Liver (tissue), 9 donors: Measurements from ENCODE around the gene UMODL1. TPM values are rescaled to one million over a fixed set of nuclear protein-coding genes. Genes with fewer than 3 reads are reported as not detected.

Source experiments
- DNase-seq: peaks from one replicate; pipeline ENCODE4 v3.0.0-alpha.2; 2017; ENCODE audit warnings: low spot score
- H3K27ac ChIP-seq, 2 donors: one replicate each; pipeline ENCODE4 v1.7.0; 2013; ENCODE audit warnings: inconsistent platforms in 2 of 2, low read length in 2 of 2, control low read depth in 1 of 2, low read depth in 1 of 2, mild to moderate bottlenecking in 1 of 2
- H3K27me3 ChIP-seq, 4 donors: one replicate each; pipeline versions ENCODE4 v1.6.1 to v1.7.0; 2013; ENCODE audit warnings: low read length in 3 of 4, inconsistent platforms in 1 of 4, mild to moderate bottlenecking in 1 of 4, moderate library complexity in 1 of 4; ENCODE audit not compliant: control insufficient read depth in 4 of 4, insufficient read depth in 4 of 4
- H3K36me3 ChIP-seq, 4 donors: one replicate each; pipeline versions ENCODE4 v1.6.1 to v1.7.0; 2013; ENCODE audit warnings: low read length in 3 of 4, mild to moderate bottlenecking in 3 of 4, low read depth in 1 of 4, moderate library complexity in 1 of 4; ENCODE audit not compliant: control insufficient read depth in 4 of 4, insufficient read depth in 3 of 4
- H3K4me1 ChIP-seq, 4 donors: one replicate each; pipeline versions ENCODE4 v1.6.1 to v1.7.0; 2013; ENCODE audit warnings: low read length in 3 of 4, mild to moderate bottlenecking in 3 of 4, moderate library complexity in 1 of 4; ENCODE audit not compliant: control insufficient read depth in 4 of 4, insufficient read depth in 4 of 4
- H3K4me3 ChIP-seq, 3 donors: one replicate each; pipeline versions ENCODE4 v1.6.1 to v1.7.0; 2013; ENCODE audit warnings: low read length in 3 of 3, control low read depth in 1 of 3, low read depth in 1 of 3, mild to moderate bottlenecking in 1 of 3
- H3K9ac ChIP-seq, 2 donors: one replicate each; pipeline ENCODE4 v1.7.0; 2013; ENCODE audit warnings: low read length in 2 of 2, mild to moderate bottlenecking in 2 of 2, moderate library complexity in 2 of 2, control low read depth in 1 of 2, low read depth in 1 of 2
- H3K9me3 ChIP-seq, 4 donors: one replicate each; pipeline versions ENCODE4 v1.6.1 to v1.7.0; 2013; ENCODE audit warnings: low read length in 3 of 4; ENCODE audit not compliant: control insufficient read depth in 4 of 4
- CTCF ChIP-seq: fragments of 150-350 bp; IDR thresholded peaks from 2 replicates; pipeline ENCODE4 v1.5.1; 2017; ENCODE audit warnings: improper control_type of control experiment, low read depth, low read length; ENCODE audit not compliant: missing input control
- EGR1 ChIP-seq, 2 donors: IDR thresholded peaks; 2 replicates each; pipeline ENCODE4 v1.6.1; 2016 to 2018; ENCODE audit warnings: antibody characterized with exemption in 2 of 2, low read depth in 2 of 2
- FOXA1 ChIP-seq: IDR thresholded peaks from 2 replicates; pipeline ENCODE4 v1.6.1; 2016; ENCODE audit warnings: antibody characterized with exemption
- FOXA2 ChIP-seq: IDR thresholded peaks from 2 replicates; pipeline ENCODE4 v1.6.1; 2016; ENCODE audit warnings: antibody characterized with exemption
- GABPA ChIP-seq, 2 donors: IDR thresholded peaks in 1 of 2; conservative IDR thresholded peaks in 1 of 2; 2 replicates each; pipeline ENCODE4 v1.6.1; 2016; ENCODE audit warnings: antibody characterized with exemption in 2 of 2, mild to moderate bottlenecking in 1 of 2, moderate library complexity in 1 of 2
- HNF4A ChIP-seq, 2 donors: conservative IDR thresholded peaks; 2 replicates each; pipeline ENCODE4 v1.6.1; 2016; ENCODE audit warnings: antibody characterized with exemption in 2 of 2, mild to moderate bottlenecking in 2 of 2
- HNF4G ChIP-seq: IDR thresholded peaks from 2 replicates; pipeline ENCODE4 v1.6.1; 2016; ENCODE audit warnings: antibody characterized with exemption
- JUND ChIP-seq, 2 donors: IDR thresholded peaks; 2 replicates each; pipeline ENCODE4 v1.6.1; 2016; ENCODE audit warnings: antibody characterized with exemption in 2 of 2
- MAX ChIP-seq: IDR thresholded peaks from 2 replicates; pipeline ENCODE4 v1.6.1; 2016; ENCODE audit warnings: antibody characterized with exemption
- NR2F2 ChIP-seq: IDR thresholded peaks from 2 replicates; pipeline ENCODE4 v1.6.1; 2016; ENCODE audit warnings: antibody characterized with exemption
- RAD21 ChIP-seq, 2 donors: IDR thresholded peaks; 2 replicates each; pipeline ENCODE4 v1.6.1; 2016; ENCODE audit warnings: antibody characterized with exemption in 2 of 2, mild to moderate bottlenecking in 2 of 2
- REST ChIP-seq: IDR thresholded peaks from 2 replicates; pipeline ENCODE4 v1.6.1; 2016; ENCODE audit warnings: antibody characterized with exemption, mild to moderate bottlenecking
- RXRA ChIP-seq, 2 donors: IDR thresholded peaks; 2 replicates each; pipeline ENCODE4 v1.6.1; 2017 to 2018; ENCODE audit warnings: antibody characterized with exemption in 2 of 2, mild to moderate bottlenecking in 1 of 2
- SP1 ChIP-seq: IDR thresholded peaks from 2 replicates; pipeline ENCODE4 v1.6.1; 2018; ENCODE audit warnings: antibody characterized with exemption, mild to moderate bottlenecking
- TAF1 ChIP-seq: conservative IDR thresholded peaks from 2 replicates; pipeline ENCODE4 v1.6.1; 2016; ENCODE audit warnings: antibody characterized with exemption, mild to moderate bottlenecking
- YY1 ChIP-seq: IDR thresholded peaks from 2 replicates; pipeline ENCODE4 v1.6.1; 2016; ENCODE audit warnings: antibody characterized with exemption, mild to moderate bottlenecking
- WGBS: extraction: QIAGEN DNeasy Blood & Tissue Kit; methylation state at CpG from one replicate; pipeline ENCODE4 v1.1.7; 2013; 5-methylcytosine and 5-hydroxymethylcytosine counted together
- polyA plus RNA-seq, 2 donors: library from polyadenylated mRNA; stranded (reverse) in 1 of 2; unstranded in 1 of 2; fragments of 200-250 nt in 1 of 2; fragments of >200 nt in 1 of 2; fragmentation: Nextera tagmentation in 1 of 2; extraction: Ambion mirVana in 1 of 2; gene quantifications; one replicate each; pipeline versions ENCODE4 v1.2.1 to v1.2.3, GENCODE V29; 2013 to 2015
- total RNA-seq, 2 donors: library from RNA; depleted of rRNA; stranded (reverse); fragments of >200 nt; gene quantifications; one replicate each; pipeline ENCODE4 v1.2.3, GENCODE V29; 2014
- TF ChIP-seq, protein P1 (sequence below): IDR thresholded peaks from 2 replicates; pipeline ENCODE4 v1.6.1; 2016; ENCODE audit warnings: antibody characterized with exemption
- donor health status: healthy.
- donor health status: healthy.
- donor health status: healthy.
- donor health status: healthy.
- donor health status: healthy.

The UMODL1 gene
- total and polyA plus RNA-seq, 4 donors = 0.08 to 0.14 (median 0.08) TPM; not detected in 1

DNA sequence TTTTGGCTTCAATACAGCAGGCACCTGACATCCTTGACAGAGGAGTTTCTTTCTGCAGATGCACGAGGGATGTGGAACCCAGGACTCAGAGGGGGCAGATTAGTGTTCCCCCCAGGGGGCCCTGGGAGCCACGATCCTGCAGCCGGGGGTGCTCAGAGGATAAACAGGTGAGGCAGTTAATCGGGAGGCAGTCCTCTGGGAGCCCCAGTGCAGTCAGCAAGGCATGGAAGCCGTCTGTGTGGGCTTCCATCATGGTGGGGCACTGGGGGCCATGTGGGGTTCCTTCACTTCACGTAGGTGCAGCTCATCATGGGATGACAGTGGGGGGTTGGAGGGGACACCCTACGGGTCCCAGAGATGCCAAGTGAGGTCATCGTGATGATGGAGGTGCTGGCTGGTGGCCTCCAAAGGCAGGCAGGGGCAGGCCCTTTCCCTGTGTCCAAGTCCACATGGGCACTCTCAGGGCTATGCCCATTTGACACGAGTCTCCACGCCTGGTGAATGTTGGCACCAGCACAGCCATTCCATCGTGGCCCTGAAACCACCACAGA, 88.5 kb downstream of the UMODL1 start:
- H3K27me3 ChIP-seq = peaks cover 0 to 4% (median 0%) of the 10 kb centered on the region in 4 donors
- H3K4me1 ChIP-seq = no peaks in the 10 kb centered on the region
- H3K36me3 ChIP-seq = no peaks in the 10 kb centered on the region
- no peaks in the 10 kb centered on the region for H3K9me3 ChIP-seq
- no peak overlapping the region for H3K9ac ChIP-seq
- H3K4me3 ChIP-seq = no peak overlapping the region
- TF ChIP-seq RAD21 (IDR thresholded peaks at IDR 0.05) (no peak), SP1 (no peak), NR2F2 (no peak), REST (no peak), FOXA1 (no peak), GABPA (IDR thresholded peaks at IDR 0.05 in 1 of 2, conservative IDR thresholded peaks at IDR 0.05 in 1 of 2) (no peak), HNF4A (conservative IDR thresholded peaks at IDR 0.05) (no peak), MAX (no peak)
- DNase-seq = no peak
- no peak overlapping the region for H3K27ac ChIP-seq
- WGBS = 74% methylated on average over 11 of the region's 11 CpGs

DNA sequence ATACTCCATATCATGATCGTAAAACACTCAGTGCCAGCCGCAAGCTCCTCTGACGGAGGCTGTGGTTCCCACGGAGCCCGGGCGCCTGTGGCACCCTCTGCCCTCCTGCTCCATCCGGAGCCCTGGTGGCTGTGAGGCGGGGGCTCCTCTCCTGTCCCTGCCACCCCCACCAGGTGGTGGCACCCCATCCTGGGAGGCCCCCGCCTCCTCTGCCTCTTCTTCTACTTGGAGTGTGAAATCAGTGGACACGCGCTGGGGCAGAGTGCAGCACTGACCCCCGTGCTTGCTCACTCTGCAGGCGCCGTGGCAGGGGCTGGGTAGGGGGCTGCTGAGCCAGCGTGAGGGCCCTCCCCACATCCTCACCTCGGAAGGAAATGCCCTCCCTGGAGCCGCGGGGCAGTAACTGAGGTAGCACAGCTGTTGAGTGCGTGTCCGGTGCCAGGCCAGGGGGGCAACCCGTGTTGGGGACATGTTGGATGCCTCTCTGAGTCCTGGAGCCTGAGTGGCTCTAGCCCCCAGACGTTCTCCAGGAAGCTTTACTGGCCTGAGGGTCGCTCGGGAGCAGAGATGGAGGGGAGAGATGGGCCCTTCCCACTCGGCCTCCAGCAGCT, 89.1 kb downstream of the UMODL1 start:
- Histone ChIP-seq H3K4me1 (no peaks in the 10 kb centered on the region), H3K27me3 (peaks cover 0 to 4% (median 0%) of the 10 kb centered on the region in 4 donors), H3K9me3 (no peaks in the 10 kb centered on the region), H3K27ac (no peak overlapping the region), H3K36me3 (no peaks in the 10 kb centered on the region), H3K9ac (no peak overlapping the region), H3K4me3 (no peak overlapping the region)
- 71% methylated on average over 25 of the region's 25 CpGs for WGBS
- DNase-seq = no peak
- no peak for TF ChIP-seq RAD21 (IDR thresholded peaks at IDR 0.05)
- TF ChIP-seq JUND (IDR thresholded peaks at IDR 0.05) = no peak
- TF ChIP-seq REST = no peak
- no peak for TF ChIP-seq SP1
- TF ChIP-seq HNF4A (conservative IDR thresholded peaks at IDR 0.05) = no peak
- no peak for TF ChIP-seq FOXA2
- no peak for TF ChIP-seq HNF4G
- TF ChIP-seq TAF1 = no peak
- TF ChIP-seq, protein P1, sequence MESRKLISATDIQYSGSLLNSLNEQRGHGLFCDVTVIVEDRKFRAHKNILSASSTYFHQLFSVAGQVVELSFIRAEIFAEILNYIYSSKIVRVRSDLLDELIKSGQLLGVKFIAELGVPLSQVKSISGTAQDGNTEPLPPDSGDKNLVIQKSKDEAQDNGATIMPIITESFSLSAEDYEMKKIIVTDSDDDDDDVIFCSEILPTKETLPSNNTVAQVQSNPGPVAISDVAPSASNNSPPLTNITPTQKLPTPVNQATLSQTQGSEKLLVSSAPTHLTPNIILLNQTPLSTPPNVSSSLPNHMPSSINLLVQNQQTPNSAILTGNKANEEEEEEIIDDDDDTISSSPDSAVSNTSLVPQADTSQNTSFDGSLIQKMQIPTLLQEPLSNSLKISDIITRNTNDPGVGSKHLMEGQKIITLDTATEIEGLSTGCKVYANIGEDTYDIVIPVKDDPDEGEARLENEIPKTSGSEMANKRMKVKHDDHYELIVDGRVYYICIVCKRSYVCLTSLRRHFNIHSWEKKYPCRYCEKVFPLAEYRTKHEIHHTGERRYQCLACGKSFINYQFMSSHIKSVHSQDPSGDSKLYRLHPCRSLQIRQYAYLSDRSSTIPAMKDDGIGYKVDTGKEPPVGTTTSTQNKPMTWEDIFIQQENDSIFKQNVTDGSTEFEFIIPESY = no peak
- no peak for TF ChIP-seq MAX
- no peak for TF ChIP-seq EGR1 (IDR thresholded peaks at IDR 0.05; ENCODE audit: low read depth in 2 of 2)
- TF ChIP-seq RXRA (IDR thresholded peaks at IDR 0.05) = no peak
- no peak for TF ChIP-seq FOXA1
- no peak for TF ChIP-seq CTCF
- no peak for TF ChIP-seq NR2F2
- TF ChIP-seq GABPA (IDR thresholded peaks at IDR 0.05 in 1 of 2, conservative IDR thresholded peaks at IDR 0.05 in 1 of 2) = no peak
- TF ChIP-seq YY1 = no peak
